ENCODE data around the gene SLC35C1. TPM values are rescaled to one million over a fixed set of nuclear protein-coding genes. Genes with fewer than 3 reads are reported as not detected.

Gene SLC35C1
- total RNA-seq, 1 experiment from 2014 or later: 8.9 TPM

GRCh38 chr11:45852018-45852711, 47.2 kb downstream of the SLC35C1 start:
- H3T11ph ChIP-seq (ENCODE audit: low read length): no peak overlapping the region
- H4K5ac ChIP-seq (ENCODE audit: insufficient read length, low read depth, low read length): no peak overlapping the region
- no peaks in the 10 kb centered on the region for H4K20me1 ChIP-seq (ENCODE audit: control insufficient read depth, insufficient read depth, insufficient read length)
- DNase-seq: peak; percentile 66
- H2AK5ac ChIP-seq (ENCODE audit: insufficient read length, low read length): no peak overlapping the region
- H3K4me1 ChIP-seq (ENCODE audit: insufficient read depth, low read length): peaks cover 2% of the 10 kb centered on the region; the same call in 1 of the 2 replicates
- no peak overlapping the region for H3K27ac ChIP-seq (ENCODE audit: insufficient read length, low read depth, low read length)
- H3K27me3 Mint-ChIP-seq (ENCODE audit: low read depth): peaks cover 4% of the 10 kb centered on the region
- H3K27ac Mint-ChIP-seq: peak overlapping the region in 1 of 3 experiments; percentile 92; a peak in 3 of 7 replicates
- H4K91ac ChIP-seq (ENCODE audit: insufficient read length, low read depth, low read length): no peak overlapping the region
- no CpG with 5 or more reads among the region's 4 CpGs for WGBS (ENCODE audit: extremely low coverage, insufficient read length, low lambda C conversion rate)
- no peak overlapping the region for H3K23ac ChIP-seq (ENCODE audit: insufficient read length, low read depth, low read length)
- H2AFZ ChIP-seq (ENCODE audit: low read length): no peak overlapping the region
- peak overlapping the region in 1 of 2 experiments; percentile 66; a peak in 2 of 5 replicates for H3K4me3 Mint-ChIP-seq
- H2BK20ac ChIP-seq (ENCODE audit: low read depth, low read length, poor library complexity, severe bottlenecking): no peak overlapping the region
- H4K8ac ChIP-seq (replicated peaks; ENCODE audit: insufficient read length, low read depth, low read length): no peak overlapping the region
- H3K9ac ChIP-seq (ENCODE audit: extremely low read depth, insufficient read length, low read length): no peak overlapping the region
- H3K36me3 Mint-ChIP-seq (ENCODE audit: insufficient read depth in 1 of 3, low read depth in 3 of 3): peaks cover 2 to 6% (median 5%) of the 10 kb centered on the region in 3 experiments; a peak in 6 of 7 replicates
- no peak overlapping the region for H2BK15ac ChIP-seq (ENCODE audit: low read depth, low read length)
- no peak overlapping the region for H2BK120ac ChIP-seq (ENCODE audit: low read depth, low read length, poor library complexity, severe bottlenecking)
- no peak overlapping the region for H2BK5ac ChIP-seq (ENCODE audit: insufficient read length, low read length)
- H3K56ac ChIP-seq (ENCODE audit: insufficient read length, low read depth, low read length): no peak overlapping the region
- H3K79me2 ChIP-seq (ENCODE audit: insufficient read depth, low read length): no peaks in the 10 kb centered on the region; the same call in 1 of the 2 replicates
- no peak overlapping the region for H2BK12ac ChIP-seq (ENCODE audit: insufficient read length, low read depth, low read length)
- H3K9me3 ChIP-seq (ENCODE audit: control insufficient read depth, low read depth, low read length): no peaks in the 10 kb centered on the region
- no peak overlapping the region for H3K4me2 ChIP-seq (ENCODE audit: insufficient read depth, insufficient read length, low read length)
- peaks cover 6% of the 10 kb centered on the region for H3K23me2 ChIP-seq (ENCODE audit: insufficient read length, low read depth, low read length, poor library complexity, severe bottlenecking)
- no peak overlapping the region for H3K14ac ChIP-seq (ENCODE audit: insufficient read depth, low read length)
- TF ChIP-seq CTCF (conservative IDR thresholded peaks at IDR 0.05): peak; percentile 24; the same call in 2 of the 3 replicates
- no peaks in the 10 kb centered on the region for H3K27me3 ChIP-seq (ENCODE audit: insufficient read depth, low read length)
- peaks cover 44 to 52% of the 10 kb centered on the region in 2 experiments for H3K4me1 Mint-ChIP-seq
- H3K4ac ChIP-seq (ENCODE audit: low read depth, low read length): no peak overlapping the region
- no peak overlapping the region for H3K18ac ChIP-seq (ENCODE audit: insufficient read length, low read depth, low read length)
- no peaks in the 10 kb centered on the region for H3K9me3 Mint-ChIP-seq
- H3K79me1 ChIP-seq (ENCODE audit: insufficient read depth, low read depth, low read length, poor library complexity, severe bottlenecking): no peaks in the 10 kb centered on the region

Measured in H9 (cell line).